Neural crest cell (in vitro differentiated cells): ENCODE results near the gene CCZ1. TPM values are rescaled to one million over a fixed set of nuclear protein-coding genes. Genes with fewer than 3 reads are reported as not detected.
"Not testable (repeated sequence)": the region's sequence is repeated elsewhere in the genome, so short reads cannot be mapped to it uniquely, and the experiment has no call there.

ENCODE experiments used
- DNase-seq: peaks from one replicate; pipeline ENCODE4 v3.0.0; 2021; ENCODE audit warnings: low read depth, mixed read lengths, low spot score
- H3K27ac Mint-ChIP-seq: one replicate; pipeline ENCODE4 v1.8.0; 2021; ENCODE audit warnings: mild to moderate bottlenecking, mixed read lengths; ENCODE audit not compliant: unreplicated experiment
- H3K27me3 Mint-ChIP-seq: 2 replicates; pipeline ENCODE4 v1.8.0; 2021; ENCODE audit warnings: low read depth, mild to moderate bottlenecking, mixed read lengths
- H3K36me3 Mint-ChIP-seq: 2 replicates; pipeline ENCODE4 v1.8.0; 2021; ENCODE audit warnings: low read depth, mild to moderate bottlenecking, mixed read lengths
- H3K4me1 Mint-ChIP-seq: 2 replicates; pipeline ENCODE4 v1.8.0; 2021; ENCODE audit warnings: mixed read lengths
- H3K4me3 Mint-ChIP-seq: one replicate; pipeline ENCODE4 v1.8.0; 2021; ENCODE audit warnings: mild to moderate bottlenecking, mixed read lengths
- H3K9me3 Mint-ChIP-seq: 2 replicates; pipeline ENCODE4 v1.8.0; 2021; ENCODE audit warnings: mixed read lengths
- CTCF ChIP-seq: fragments of 200-600 bp; sonication (generic); conservative IDR thresholded peaks from 2 replicates; pipeline ENCODE4 v1.5.0; 2021; ENCODE audit warnings: antibody characterized with exemption, mild to moderate bottlenecking
- long read RNA-seq: library from polyadenylated mRNA; unstranded; transcript quantifications from one replicate; pipeline ENCODE4 v2.0.0, GENCODE V29; 2020
- total RNA-seq: library from RNA; stranded (reverse); gene quantifications from 2 replicates; pipeline ENCODE4 v1.2.1, GENCODE V29; 2021

The CCZ1 gene
- 86.4 and 88.7 TPM in 2 replicates for total RNA-seq
- long read RNA-seq, transcript CCZ1-201 (15 exons, 1,802 nt) = major isoform, 10 of 19 reads
- long read RNA-seq, partial matches to known transcripts = 5 of 19 reads
- long read RNA-seq, other reads (novel, unspliced or antisense) = 3 of 19 reads

GRCh38 chr7:5898480-5899224 is at the start of gene CCZ1:
CCZ1 (plus strand) TSS chr7:5898733; CDS start chr7:5898800, 67 bp downstream.
- H3K4me3 Mint-ChIP-seq = peak within 1 kb of the TSS; percentile 90

GRCh38 chr7:5850944-5851343 is 47.6 kb upstream of the CCZ1 start:
- Mint-ChIP-seq H3K36me3 (no peaks in the 10 kb centered on the region), H3K27ac (no peak overlapping the region), H3K27me3 (no peaks in the 10 kb centered on the region), H3K9me3 (no peaks in the 10 kb centered on the region), H3K4me1 (no peaks in the 10 kb centered on the region), H3K4me3 (no peak overlapping the region)
- no peak for TF ChIP-seq CTCF
- DNase-seq = no peak

More at GRCh38 chr7:5898480-5899224, at the start of gene CCZ1:
- not testable (repeated sequence) for H3K4me1 Mint-ChIP-seq, H3K9me3 Mint-ChIP-seq, H3K27me3 Mint-ChIP-seq, H3K36me3 Mint-ChIP-seq
- DNase-seq = peak; percentile 42
- peak within 1 kb of the TSS; percentile 93 for H3K27ac Mint-ChIP-seq

DNA sequence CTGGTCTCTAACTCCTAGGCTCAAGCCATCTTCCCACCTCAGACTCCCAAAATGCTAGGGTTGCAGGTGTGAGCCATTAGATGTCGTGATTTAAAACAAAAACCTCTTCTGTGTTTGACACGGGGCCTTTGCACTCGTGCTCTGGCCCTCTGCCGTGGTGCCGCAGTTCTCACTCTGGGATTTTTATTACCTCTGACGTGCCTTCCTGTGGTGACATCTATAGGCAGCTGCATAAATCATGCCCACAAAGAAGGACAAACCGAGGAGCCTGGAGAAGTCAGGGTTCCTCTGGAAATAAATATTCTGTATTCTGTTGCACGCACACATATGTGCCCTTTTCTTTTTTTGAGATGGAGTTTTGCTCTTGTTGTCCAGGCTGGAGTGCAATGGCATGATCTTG is 43.8 kb upstream of the CCZ1 start:
- Mint-ChIP-seq H3K4me3 (no peak overlapping the region), H3K27me3 (no peaks in the 10 kb centered on the region), H3K27ac (no peak overlapping the region), H3K4me1 (no peaks in the 10 kb centered on the region), H3K36me3 (no peaks in the 10 kb centered on the region), H3K9me3 (no peaks in the 10 kb centered on the region)
- DNase-seq = no peak
- TF ChIP-seq CTCF = no peak

GRCh38 chr7:5857041-5857575 is 41.4 kb upstream of the CCZ1 start:
- H3K4me1 Mint-ChIP-seq, H3K4me3 Mint-ChIP-seq, H3K27ac Mint-ChIP-seq, DNase-seq, H3K9me3 Mint-ChIP-seq, H3K36me3 Mint-ChIP-seq, H3K27me3 Mint-ChIP-seq: not testable (repeated sequence)

GRCh38 chr7:5858494-5858893 is 40.0 kb upstream of the CCZ1 start:
- H3K9me3 Mint-ChIP-seq, H3K27me3 Mint-ChIP-seq, H3K27ac Mint-ChIP-seq, H3K4me3 Mint-ChIP-seq, H3K36me3 Mint-ChIP-seq, DNase-seq, H3K4me1 Mint-ChIP-seq: not testable (repeated sequence)

GRCh38 chr7:5861281-5861680 is 37.3 kb upstream of the CCZ1 start:
- not testable (repeated sequence) for DNase-seq, H3K4me1 Mint-ChIP-seq, H3K9me3 Mint-ChIP-seq, H3K36me3 Mint-ChIP-seq, H3K27ac Mint-ChIP-seq, H3K4me3 Mint-ChIP-seq
- H3K27me3 Mint-ChIP-seq = peaks cover 22% of the 10 kb centered on the region

- DNase-seq = not testable (repeated sequence)
Measured at GRCh38 chr7:5862753-5863366, 35.7 kb upstream of the CCZ1 start.

DNA sequence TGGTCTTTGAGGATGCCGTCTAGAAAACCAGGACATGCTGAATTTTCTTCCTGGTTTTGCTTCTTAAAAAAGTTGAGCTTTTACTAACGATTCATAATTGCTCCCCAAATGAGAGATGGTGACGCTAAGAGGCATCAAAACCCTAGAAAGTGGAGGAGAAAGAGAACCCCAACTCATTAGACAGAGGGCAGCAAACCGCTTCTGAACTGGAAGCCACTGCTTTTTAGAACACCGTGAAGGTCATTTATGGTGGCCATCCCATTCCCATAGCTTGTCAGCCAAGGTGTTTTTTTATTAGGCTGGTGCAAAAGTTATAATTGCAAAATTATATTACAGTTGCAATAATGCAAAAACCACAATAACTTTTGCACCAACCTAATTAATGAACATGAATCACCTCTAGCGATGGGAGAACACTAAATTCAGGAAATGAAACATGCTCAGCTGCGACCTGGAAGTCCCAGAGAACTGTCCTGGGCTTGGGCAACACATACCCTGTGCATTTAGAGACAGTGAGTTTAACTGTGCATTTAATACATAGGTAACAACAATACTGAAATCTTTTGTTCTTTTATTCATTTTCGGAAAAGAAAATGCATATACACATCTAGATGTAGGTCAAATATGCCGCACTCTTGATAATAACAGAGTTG is 33.1 kb upstream of the CCZ1 start:
- H3K27me3 Mint-ChIP-seq = peaks cover 25% of the 10 kb centered on the region
- H3K27ac Mint-ChIP-seq, H3K36me3 Mint-ChIP-seq, H3K9me3 Mint-ChIP-seq, H3K4me3 Mint-ChIP-seq, DNase-seq, H3K4me1 Mint-ChIP-seq: not testable (repeated sequence)

More at GRCh38 chr7:5862753-5863366, 35.7 kb upstream of the CCZ1 start:
- not testable (repeated sequence) for H3K27ac Mint-ChIP-seq, H3K9me3 Mint-ChIP-seq, H3K36me3 Mint-ChIP-seq, H3K4me1 Mint-ChIP-seq, H3K4me3 Mint-ChIP-seq
- H3K27me3 Mint-ChIP-seq = peaks cover 22% of the 10 kb centered on the region
